Measurements from ENCODE around the gene OR2C1. TPM values are rescaled to one million over a fixed set of nuclear protein-coding genes. Genes with fewer than 3 reads are reported as not detected.

OR2C1 gene
- total RNA-seq, 2 experiments from 2014 or later, result not detected

DNA sequence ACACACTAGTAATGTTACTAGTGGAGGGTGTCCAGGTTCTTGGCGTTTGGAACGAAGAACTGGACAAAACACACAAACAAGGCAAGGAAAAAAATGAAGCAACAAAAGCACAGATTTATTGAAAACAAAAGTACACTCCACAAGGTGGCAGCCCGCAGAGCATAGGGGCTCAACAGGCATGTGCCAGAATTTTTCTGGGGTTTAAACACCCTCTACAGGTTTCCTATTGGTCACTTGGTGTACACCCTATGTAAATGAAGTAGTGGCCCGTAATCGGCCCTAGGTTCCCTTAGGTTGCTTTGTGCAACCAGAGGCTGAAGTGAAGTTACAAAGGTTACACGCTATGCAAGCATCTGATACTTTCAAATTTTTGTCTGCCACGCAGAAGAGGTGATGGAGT lies 8.1 kb downstream of the OR2C1 start:
- Mint-ChIP-seq H3K4me1 (ENCODE audit: low read depth) (peaks cover 6% of the 10 kb centered on the region), H3K27ac (no peak overlapping the region), H3K9me3 (peaks cover 16% of the 10 kb centered on the region), H3K4me3 (no peak overlapping the region), H3K27me3 (peaks cover 30% of the 10 kb centered on the region), H3K36me3 (ENCODE audit: low read depth) (peaks cover 26% of the 10 kb centered on the region)
- peaks cover 17% of the 10 kb centered on the region for H3K4me1 ChIP-seq (ENCODE audit: insufficient read depth, low read length)
- H3K9me3 ChIP-seq (ENCODE audit: control insufficient read depth in 1 of 2, insufficient read depth in 1 of 2, low read length in 2 of 2), result peaks cover 17 to 36% of the 10 kb centered on the region in 2 experiments
- H3K4me3 ChIP-seq (ENCODE audit: low read length), result no peak overlapping the region
- ChIA-PET POLR2A (no interaction called here), CTCF (no interaction called here)
- peak in 1 of 14 experiments; percentile 16 for DNase-seq
- TF ChIP-seq, protein P1, sequence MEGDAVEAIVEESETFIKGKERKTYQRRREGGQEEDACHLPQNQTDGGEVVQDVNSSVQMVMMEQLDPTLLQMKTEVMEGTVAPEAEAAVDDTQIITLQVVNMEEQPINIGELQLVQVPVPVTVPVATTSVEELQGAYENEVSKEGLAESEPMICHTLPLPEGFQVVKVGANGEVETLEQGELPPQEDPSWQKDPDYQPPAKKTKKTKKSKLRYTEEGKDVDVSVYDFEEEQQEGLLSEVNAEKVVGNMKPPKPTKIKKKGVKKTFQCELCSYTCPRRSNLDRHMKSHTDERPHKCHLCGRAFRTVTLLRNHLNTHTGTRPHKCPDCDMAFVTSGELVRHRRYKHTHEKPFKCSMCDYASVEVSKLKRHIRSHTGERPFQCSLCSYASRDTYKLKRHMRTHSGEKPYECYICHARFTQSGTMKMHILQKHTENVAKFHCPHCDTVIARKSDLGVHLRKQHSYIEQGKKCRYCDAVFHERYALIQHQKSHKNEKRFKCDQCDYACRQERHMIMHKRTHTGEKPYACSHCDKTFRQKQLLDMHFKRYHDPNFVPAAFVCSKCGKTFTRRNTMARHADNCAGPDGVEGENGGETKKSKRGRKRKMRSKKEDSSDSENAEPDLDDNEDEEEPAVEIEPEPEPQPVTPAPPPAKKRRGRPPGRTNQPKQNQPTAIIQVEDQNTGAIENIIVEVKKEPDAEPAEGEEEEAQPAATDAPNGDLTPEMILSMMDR (IDR thresholded peaks at IDR 0.05), result no peak
- H3K27me3 ChIP-seq (ENCODE audit: control insufficient read depth in 1 of 2, insufficient read depth in 2 of 2, low read length in 2 of 2), result peaks cover 10 to 13% of the 10 kb centered on the region in 2 experiments
- no peaks in the 10 kb centered on the region for H3K36me3 ChIP-seq (ENCODE audit: insufficient read depth, low read length)
- intact Hi-C loops (cut with DNase I, micrococcal nuclease), result loop anchor here (1.0 to 2.0 kb wide), 2 partner anchors 37 to 38 kb away; partner anchors contain the start of genes ZNF174 (in 2 of the 2) and ZSCAN32 (in 2 of the 2)
- no peak for ATAC-seq (ENCODE audit: poor library complexity)
- H3K27ac ChIP-seq (ENCODE audit: low read depth in 1 of 2, low read length in 2 of 2), result no peak overlapping the region

DNA sequence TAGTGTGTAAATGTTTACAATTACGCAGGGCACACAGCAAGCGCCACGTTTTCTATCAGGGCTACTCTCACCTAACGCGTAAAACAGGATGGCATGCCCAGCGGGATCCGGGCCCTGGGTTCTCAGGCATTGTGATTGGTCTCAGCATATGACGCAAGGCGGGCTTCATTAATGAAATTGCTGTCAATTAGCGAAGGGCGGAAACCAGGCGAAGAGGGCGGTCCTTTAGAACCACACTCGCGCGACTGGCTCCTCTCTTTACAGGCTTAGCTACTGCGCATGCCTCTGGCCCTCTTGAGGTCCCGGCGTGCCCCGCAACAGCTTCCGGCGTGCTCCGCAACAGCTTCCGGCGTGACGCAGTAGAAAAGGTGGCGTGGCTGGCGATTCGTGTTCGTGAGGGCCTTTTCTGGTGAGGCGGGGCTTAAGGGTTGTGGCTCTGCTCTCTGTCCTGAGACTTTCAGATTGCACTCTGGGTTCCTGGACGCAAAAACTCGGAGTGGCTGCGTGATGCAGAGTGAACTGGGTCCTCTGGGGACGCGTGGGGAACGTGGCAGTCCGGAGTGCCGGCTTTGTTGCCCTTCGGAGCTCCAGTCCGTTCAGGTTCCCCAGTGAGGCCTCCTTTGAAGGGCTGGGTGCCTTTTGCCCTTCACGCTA lies 9.2 kb downstream of the OR2C1 start:
- peak; percentile 94 for ATAC-seq (ENCODE audit: poor library complexity)
- peak overlapping the region; percentile 38 to 82 for H3K27ac ChIP-seq (ENCODE audit: low read depth in 1 of 2, low read length in 2 of 2)
- TF ChIP-seq, protein P1 (IDR thresholded peaks at IDR 0.05), result no peak
- H3K27me3 ChIP-seq (ENCODE audit: control insufficient read depth in 1 of 2, insufficient read depth in 2 of 2, low read length in 2 of 2), result peaks cover 10 to 11% of the 10 kb centered on the region in 2 experiments
- Mint-ChIP-seq H3K4me1 (ENCODE audit: low read depth) (peaks cover 6% of the 10 kb centered on the region), H3K9me3 (peaks cover 20% of the 10 kb centered on the region), H3K36me3 (ENCODE audit: low read depth) (peaks cover 26% of the 10 kb centered on the region), H3K27me3 (peaks cover 30% of the 10 kb centered on the region), H3K4me3 (peak overlapping the region; percentile 92), H3K27ac (peak overlapping the region; percentile 89)
- H3K36me3 ChIP-seq (ENCODE audit: insufficient read depth, low read length), result no peaks in the 10 kb centered on the region
- H3K9me3 ChIP-seq (ENCODE audit: control insufficient read depth in 1 of 2, insufficient read depth in 1 of 2, low read length in 2 of 2), result peaks cover 16 to 33% of the 10 kb centered on the region in 2 experiments
- POLR2A ChIA-PET, result interaction anchor here (0.6 to 2.0 kb wide), 11 partner anchors 12 to 352 kb away, joined by 3 to 41 read pairs (median 4); partner anchors contain the start of genes NAA60, TIGD7, TRAP1 and ZNF174
- intact Hi-C loops (cut with DNase I, micrococcal nuclease), result loop anchor here (1.0 to 5.0 kb wide), 3 partner anchors 36 to 63 kb away; partner anchors contain the start of genes ZNF174 (in 2 of the 2) and ZSCAN32 (in 2 of the 2)
- peaks cover 17% of the 10 kb centered on the region for H3K4me1 ChIP-seq (ENCODE audit: insufficient read depth, low read length)
- CTCF ChIA-PET, result interaction anchor here (1.3 kb wide), 1 partner anchor 36 kb away, joined by 5 read pairs; the partner anchor contains the start of genes ZNF174 and ZSCAN32
- DNase-seq, result peak; percentile 70 to 97 (median 80)
- peak overlapping the region; percentile 56 for H3K4me3 ChIP-seq (ENCODE audit: low read length)

DNA sequence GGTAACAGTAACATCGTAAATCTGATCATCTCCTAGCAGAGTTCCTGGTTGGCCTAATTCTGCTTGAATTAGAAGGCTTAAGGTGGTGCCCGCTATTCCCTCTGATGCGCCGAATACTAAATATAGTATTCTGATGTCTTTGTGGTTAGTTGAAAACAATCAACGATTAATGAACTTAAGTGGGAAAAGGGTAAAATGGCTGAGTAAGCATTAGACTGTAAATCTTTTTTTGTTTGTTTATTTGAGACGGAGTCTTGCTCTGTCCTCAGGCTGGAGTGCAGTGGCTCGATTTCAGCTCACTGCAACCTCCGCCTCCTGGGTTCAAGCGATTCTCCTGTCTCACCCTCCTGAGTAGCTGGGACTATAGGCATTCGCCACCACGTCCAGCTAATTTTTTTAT lies 13.4 kb downstream of the OR2C1 start:
- H3K9me3 Mint-ChIP-seq, result peaks cover 16% of the 10 kb centered on the region
- DNase-seq (no peak), ATAC-seq (ENCODE audit: poor library complexity) (no peak)
- no peak overlapping the region for H3K4me3 ChIP-seq (ENCODE audit: low read length)
- no peak overlapping the region for H3K27ac Mint-ChIP-seq
- no peak overlapping the region for H3K4me3 Mint-ChIP-seq
- CTCF ChIA-PET, result no interaction called here
- H3K36me3 ChIP-seq (ENCODE audit: insufficient read depth, low read length), result no peaks in the 10 kb centered on the region
- no peaks in the 10 kb centered on the region for H3K27me3 ChIP-seq (ENCODE audit: control insufficient read depth in 1 of 2, insufficient read depth in 2 of 2, low read length in 2 of 2)
- H3K27ac ChIP-seq (ENCODE audit: low read depth in 1 of 2, low read length in 2 of 2), result no peak overlapping the region
- H3K4me1 Mint-ChIP-seq (ENCODE audit: low read depth), result peaks cover 6% of the 10 kb centered on the region
- TF ChIP-seq, protein P1 (IDR thresholded peaks at IDR 0.05), result no peak
- peaks cover 20 to 41% of the 10 kb centered on the region in 2 experiments for H3K9me3 ChIP-seq (ENCODE audit: control insufficient read depth in 1 of 2, insufficient read depth in 1 of 2, low read length in 2 of 2)
- intact Hi-C loops (cut with DNase I, micrococcal nuclease), result loop anchor here in 1 of 2 experiments (5.0 kb wide), 1 partner anchor 67 kb away; no protein-coding TSS in a partner anchor
- peaks cover 25% of the 10 kb centered on the region for H3K36me3 Mint-ChIP-seq (ENCODE audit: low read depth)
- no peaks in the 10 kb centered on the region for H3K27me3 Mint-ChIP-seq
- POLR2A ChIA-PET, result no interaction called here
- peaks cover 17% of the 10 kb centered on the region for H3K4me1 ChIP-seq (ENCODE audit: insufficient read depth, low read length)
